22Rv1 (cell line): ENCODE measurements around the gene FGR.
A peak's percentile ranks its signal among the peaks of the same experiment; 100 is the strongest.

ENCODE experiments used
- H3K27ac ChIP-seq: fragments of 450-650 bp; 2 replicates; pipeline ENCODE4 v1.5.1; 2017
- ZFX ChIP-seq: fragments of 450-650 bp; IDR thresholded peaks from 2 replicates; pipeline ENCODE4 v1.6.1; 2017; ENCODE audit warnings: antibody characterized with exemption, borderline replicate concordance
- TF ChIP-seq, protein P1 (sequence below): fragments of 450-650 bp; IDR thresholded peaks from 2 replicates; pipeline ENCODE4 v1.5.1; 2017; ENCODE audit warnings: mild to moderate bottlenecking

Gene FGR

DNA sequence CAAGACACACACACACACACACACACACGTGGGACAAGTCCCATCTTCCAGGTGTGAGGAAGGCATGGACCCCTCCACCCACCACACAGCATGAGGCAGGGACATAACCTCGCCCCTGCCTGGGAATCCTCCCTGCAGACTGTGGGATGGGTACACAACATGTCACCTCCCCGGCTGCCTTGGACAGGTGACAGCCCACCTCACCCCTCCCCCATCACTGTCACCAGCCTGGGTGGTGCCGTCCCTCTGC, 71.7 kb downstream of the FGR start:
- peak overlapping the region; percentile 75 for H3K27ac ChIP-seq

DNA sequence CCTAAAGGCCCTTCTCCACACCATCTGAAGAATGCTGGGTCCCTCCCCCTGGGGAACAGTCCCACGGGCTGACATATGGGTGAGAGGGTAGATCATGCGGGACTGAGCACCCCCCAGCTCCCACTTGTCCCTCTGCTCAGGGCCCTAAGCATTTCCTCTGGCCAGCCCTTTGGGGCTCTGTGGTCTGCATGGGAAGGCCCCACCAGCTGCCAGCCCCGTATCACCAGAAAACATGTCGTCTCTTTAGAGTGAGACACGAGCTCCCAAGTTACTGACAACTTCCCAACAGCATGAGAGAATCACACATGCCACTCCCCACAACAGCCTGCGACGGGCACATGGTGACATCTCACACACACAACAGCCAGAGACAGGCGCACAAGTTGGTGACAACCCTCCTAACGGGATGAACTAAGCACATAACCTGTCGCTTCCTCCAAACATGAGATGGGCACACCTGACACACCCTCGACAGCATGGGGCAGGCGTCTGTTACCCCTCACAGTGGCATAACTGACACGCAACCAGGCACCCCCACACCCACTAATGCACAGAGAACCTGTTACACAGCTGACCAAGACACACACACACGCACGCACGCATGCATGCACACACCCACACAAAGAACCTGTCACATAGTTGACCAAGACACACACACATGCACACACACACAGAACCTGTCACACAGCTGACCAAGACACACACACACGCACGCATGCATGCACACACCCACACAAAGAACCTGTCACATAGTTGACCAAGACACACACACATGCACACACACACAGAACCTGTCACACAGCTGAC, 72.2 kb downstream of the FGR start:
- TF ChIP-seq, protein P1, sequence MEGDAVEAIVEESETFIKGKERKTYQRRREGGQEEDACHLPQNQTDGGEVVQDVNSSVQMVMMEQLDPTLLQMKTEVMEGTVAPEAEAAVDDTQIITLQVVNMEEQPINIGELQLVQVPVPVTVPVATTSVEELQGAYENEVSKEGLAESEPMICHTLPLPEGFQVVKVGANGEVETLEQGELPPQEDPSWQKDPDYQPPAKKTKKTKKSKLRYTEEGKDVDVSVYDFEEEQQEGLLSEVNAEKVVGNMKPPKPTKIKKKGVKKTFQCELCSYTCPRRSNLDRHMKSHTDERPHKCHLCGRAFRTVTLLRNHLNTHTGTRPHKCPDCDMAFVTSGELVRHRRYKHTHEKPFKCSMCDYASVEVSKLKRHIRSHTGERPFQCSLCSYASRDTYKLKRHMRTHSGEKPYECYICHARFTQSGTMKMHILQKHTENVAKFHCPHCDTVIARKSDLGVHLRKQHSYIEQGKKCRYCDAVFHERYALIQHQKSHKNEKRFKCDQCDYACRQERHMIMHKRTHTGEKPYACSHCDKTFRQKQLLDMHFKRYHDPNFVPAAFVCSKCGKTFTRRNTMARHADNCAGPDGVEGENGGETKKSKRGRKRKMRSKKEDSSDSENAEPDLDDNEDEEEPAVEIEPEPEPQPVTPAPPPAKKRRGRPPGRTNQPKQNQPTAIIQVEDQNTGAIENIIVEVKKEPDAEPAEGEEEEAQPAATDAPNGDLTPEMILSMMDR: no peak
- no peak for TF ChIP-seq ZFX
- H3K27ac ChIP-seq: peak overlapping the region; percentile 75; the same call in 1 of the 2 replicates

More for the DNA sequence above, 71.7 kb downstream of the FGR start:
- TF ChIP-seq, protein P1: no peak
- no peak for TF ChIP-seq ZFX
